ENCODE results near the gene DMD.

DMD gene

DNA sequence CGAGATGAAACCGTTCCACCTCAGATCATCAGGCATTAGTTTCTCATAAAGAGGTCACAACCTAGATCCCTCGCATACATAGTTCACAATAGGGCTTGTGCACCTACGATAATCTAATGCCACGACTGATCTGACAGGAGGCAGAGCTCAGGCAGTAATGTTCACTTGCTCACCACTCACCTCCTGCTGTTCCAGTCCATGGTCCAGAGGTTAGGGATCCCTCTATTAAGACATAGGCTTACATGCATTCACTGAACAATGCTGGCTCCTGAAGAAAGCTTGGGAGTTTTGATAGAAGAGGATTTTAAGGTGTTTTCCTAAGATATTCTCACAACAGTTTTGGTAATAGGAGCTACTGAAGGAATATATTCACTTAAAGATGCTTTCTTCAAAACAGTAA, 1903.4 kb downstream of the DMD start:
- Histone ChIP-seq H3K36me3 (ENCODE audit: control insufficient read depth in 2 of 2, insufficient read depth in 2 of 2, low read length in 2 of 2) (no peaks in the 10 kb centered on the region), H3K4me1 (ENCODE audit: control insufficient read depth, insufficient read depth, low read length) (no peaks in the 10 kb centered on the region), H3K9ac (ENCODE audit: low read length in 2 of 2) (no peak overlapping the region), H3K9me3 (ENCODE audit: control insufficient read depth in 2 of 2, low read length in 2 of 2) (no peaks in the 10 kb centered on the region), H3K27me3 (ENCODE audit: control insufficient read depth in 1 of 2, insufficient read depth in 2 of 2, low read length in 2 of 2) (no peaks in the 10 kb centered on the region), H3K4me3 (ENCODE audit: low read length in 2 of 2) (no peak overlapping the region), H3K27ac (ENCODE audit: low read length) (no peak overlapping the region)

DNA sequence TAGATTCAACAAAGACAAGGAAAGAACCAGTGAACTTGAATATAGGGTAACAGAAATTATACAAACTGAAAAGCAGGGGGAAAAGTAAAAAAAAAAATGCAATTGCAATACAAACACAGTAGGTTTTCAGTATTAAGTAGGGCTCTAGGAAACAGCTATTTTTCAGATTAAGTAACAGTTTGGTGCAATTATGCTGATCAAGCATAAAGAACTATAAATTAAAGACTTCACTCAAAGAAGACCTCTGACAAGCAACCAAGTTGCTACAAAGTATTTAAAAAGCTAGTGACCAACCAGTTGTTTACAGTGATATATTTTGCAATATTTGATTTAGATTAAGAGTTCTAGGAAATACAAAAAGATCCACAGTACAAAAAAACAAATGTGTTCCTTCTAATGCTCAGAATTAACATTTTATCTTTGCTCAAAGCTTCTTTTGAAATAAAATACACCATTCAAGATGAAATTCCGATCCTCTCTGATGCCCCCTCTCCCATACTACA, 1908.7 kb downstream of the DMD start:
- H3K9me3 ChIP-seq (ENCODE audit: control insufficient read depth in 2 of 2, low read length in 2 of 2) = peaks cover 0 to 6% of the 10 kb centered on the region in 2 donors
- H3K27me3 ChIP-seq (ENCODE audit: control insufficient read depth in 1 of 2, insufficient read depth in 2 of 2, low read length in 2 of 2) = no peaks in the 10 kb centered on the region

DNA sequence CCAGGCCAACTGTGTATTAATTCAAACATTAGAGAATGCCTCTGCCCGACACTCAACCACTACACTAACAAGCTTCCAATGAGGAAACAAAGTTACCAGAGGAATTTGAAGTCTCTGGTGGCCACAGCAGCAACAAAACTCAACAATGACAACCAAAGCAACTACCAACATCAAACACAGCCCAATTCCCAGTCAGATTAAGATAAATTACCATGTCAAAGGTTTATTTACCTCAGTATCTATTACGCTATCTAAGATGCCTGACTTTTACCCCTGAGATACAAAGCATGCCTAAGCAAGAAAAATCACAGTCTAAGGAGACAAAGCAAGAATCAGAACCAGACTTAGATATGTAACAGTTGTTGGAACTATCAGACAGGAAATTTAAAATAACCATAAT, 1909.4 kb downstream of the DMD start:
- Histone ChIP-seq H3K4me1 (ENCODE audit: control insufficient read depth, insufficient read depth, low read length) (no peaks in the 10 kb centered on the region), H3K27ac (ENCODE audit: low read length) (no peak overlapping the region), H3K36me3 (ENCODE audit: control insufficient read depth in 2 of 2, insufficient read depth in 2 of 2, low read length in 2 of 2) (no peaks in the 10 kb centered on the region), H3K27me3 (ENCODE audit: control insufficient read depth in 1 of 2, insufficient read depth in 2 of 2, low read length in 2 of 2) (no peaks in the 10 kb centered on the region), H3K9ac (ENCODE audit: low read length in 2 of 2) (no peak overlapping the region), H3K9me3 (ENCODE audit: control insufficient read depth in 2 of 2, low read length in 2 of 2) (peaks cover 0 to 6% of the 10 kb centered on the region in 2 donors), H3K4me3 (ENCODE audit: low read length in 2 of 2) (no peak overlapping the region)

More for the DNA sequence above, 1908.7 kb downstream of the DMD start:
- Histone ChIP-seq H3K4me3 (ENCODE audit: low read length in 2 of 2) (no peak overlapping the region), H3K9ac (ENCODE audit: low read length in 2 of 2) (no peak overlapping the region), H3K27ac (ENCODE audit: low read length) (no peak overlapping the region), H3K36me3 (ENCODE audit: control insufficient read depth in 2 of 2, insufficient read depth in 2 of 2, low read length in 2 of 2) (no peaks in the 10 kb centered on the region), H3K4me1 (ENCODE audit: control insufficient read depth, insufficient read depth, low read length) (no peaks in the 10 kb centered on the region)

DNA sequence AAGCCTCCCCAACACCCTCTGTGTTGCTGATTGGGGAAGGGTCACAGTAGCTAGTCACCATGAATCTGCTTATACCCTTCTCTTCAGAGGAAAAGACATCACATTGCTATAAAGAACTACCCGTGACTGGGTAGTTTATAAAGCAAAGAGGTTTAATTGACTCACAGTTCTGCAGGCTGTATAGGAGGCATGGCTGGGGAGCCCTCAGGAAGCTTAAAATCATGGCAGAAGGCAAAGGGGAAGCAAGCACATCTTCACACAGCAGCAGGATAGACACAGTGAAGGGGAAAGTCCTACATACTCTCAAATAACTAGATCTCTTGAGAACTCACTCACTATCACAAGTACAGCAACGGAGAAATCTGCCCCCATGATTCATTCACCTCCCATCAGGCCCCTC, 1910.1 kb downstream of the DMD start:
- H3K36me3 ChIP-seq (ENCODE audit: control insufficient read depth in 2 of 2, insufficient read depth in 2 of 2, low read length in 2 of 2) = no peaks in the 10 kb centered on the region
- peaks cover 0 to 6% of the 10 kb centered on the region in 2 donors for H3K9me3 ChIP-seq (ENCODE audit: control insufficient read depth in 2 of 2, low read length in 2 of 2)
- no peaks in the 10 kb centered on the region for H3K27me3 ChIP-seq (ENCODE audit: control insufficient read depth in 1 of 2, insufficient read depth in 2 of 2, low read length in 2 of 2)
- H3K4me1 ChIP-seq (ENCODE audit: control insufficient read depth, insufficient read depth, low read length) = no peaks in the 10 kb centered on the region
- H3K27ac ChIP-seq (ENCODE audit: low read length) = no peak overlapping the region
- H3K9ac ChIP-seq (ENCODE audit: low read length in 2 of 2) = no peak overlapping the region
- H3K4me3 ChIP-seq (ENCODE audit: low read length in 2 of 2) = no peak overlapping the region

DNA sequence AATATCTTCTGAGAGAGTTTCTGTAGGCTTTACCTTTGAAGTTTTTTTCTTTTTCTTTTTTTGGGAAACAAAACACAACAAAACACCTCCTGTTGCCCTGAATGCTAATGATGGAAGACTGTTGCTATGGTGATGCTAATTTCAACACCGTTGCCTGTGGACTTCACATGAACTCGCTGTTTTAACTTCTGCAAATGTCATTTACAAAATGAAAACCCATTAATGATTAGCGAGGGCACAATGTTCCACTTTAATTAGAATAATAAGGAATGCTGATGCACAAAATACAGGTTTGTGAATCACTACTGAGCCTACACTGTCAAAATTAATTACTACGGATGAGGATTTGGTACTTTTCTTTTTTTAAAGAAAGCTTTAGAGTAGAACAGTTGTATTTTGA, 1912.4 kb downstream of the DMD start:
- H3K4me3 ChIP-seq (ENCODE audit: low read length in 2 of 2) = no peak overlapping the region
- H3K4me1 ChIP-seq (ENCODE audit: control insufficient read depth, insufficient read depth, low read length) = no peaks in the 10 kb centered on the region
- no peaks in the 10 kb centered on the region for H3K36me3 ChIP-seq (ENCODE audit: control insufficient read depth in 2 of 2, insufficient read depth in 2 of 2, low read length in 2 of 2)
- H3K27ac ChIP-seq (ENCODE audit: low read length) = no peak overlapping the region
- H3K9me3 ChIP-seq (ENCODE audit: control insufficient read depth in 2 of 2, low read length in 2 of 2) = peaks cover 0 to 6% of the 10 kb centered on the region in 2 donors
- no peak overlapping the region for H3K9ac ChIP-seq (ENCODE audit: low read length in 2 of 2)
- H3K27me3 ChIP-seq (ENCODE audit: control insufficient read depth in 1 of 2, insufficient read depth in 2 of 2, low read length in 2 of 2) = no peaks in the 10 kb centered on the region

DNA sequence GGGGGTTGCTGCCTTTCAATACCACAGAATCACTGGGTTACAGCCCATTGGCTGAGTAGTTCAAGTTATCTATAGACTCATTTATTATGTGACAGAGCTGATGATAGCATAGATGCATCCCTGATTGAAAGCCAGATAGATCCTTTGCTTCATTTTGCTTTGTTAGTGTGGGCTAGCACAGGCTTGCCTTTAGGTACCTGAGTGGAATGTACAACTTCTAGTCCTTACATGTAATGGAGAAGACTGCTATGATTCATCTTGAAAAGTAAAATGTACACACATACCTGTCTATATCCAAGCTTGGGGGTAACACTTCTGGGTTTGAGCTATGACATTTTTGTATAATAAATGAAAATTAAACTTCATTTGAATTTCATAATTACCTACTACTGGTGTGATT, 1913.5 kb downstream of the DMD start:
- H3K27me3 ChIP-seq (ENCODE audit: control insufficient read depth in 1 of 2, insufficient read depth in 2 of 2, low read length in 2 of 2) = no peaks in the 10 kb centered on the region

DNA sequence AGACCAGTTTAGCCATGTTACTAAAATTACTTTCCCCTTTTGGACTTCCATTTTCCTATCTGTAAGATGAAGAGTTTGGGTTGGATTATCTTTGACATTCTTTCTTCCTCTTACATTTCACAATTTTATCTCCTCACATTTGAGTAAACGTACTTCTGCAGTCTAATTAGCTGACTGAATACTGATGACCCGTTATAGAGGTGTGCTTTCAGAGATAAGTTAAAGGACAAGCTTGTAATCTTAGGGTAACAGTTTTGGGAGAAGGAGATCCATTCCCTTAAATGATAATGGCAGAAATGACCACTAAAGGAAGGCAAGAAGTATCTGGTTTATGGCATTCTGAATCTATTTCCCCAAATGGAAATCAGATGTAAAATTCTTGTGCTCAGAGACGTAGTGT, 1916.9 kb downstream of the DMD start:
- H3K9me3 ChIP-seq (ENCODE audit: control insufficient read depth in 2 of 2, low read length in 2 of 2) = no peaks in the 10 kb centered on the region
- no peaks in the 10 kb centered on the region for H3K4me1 ChIP-seq (ENCODE audit: control insufficient read depth, insufficient read depth, low read length)
- no peak overlapping the region for H3K4me3 ChIP-seq (ENCODE audit: low read length in 2 of 2)
- no peaks in the 10 kb centered on the region for H3K27me3 ChIP-seq (ENCODE audit: control insufficient read depth in 1 of 2, insufficient read depth in 2 of 2, low read length in 2 of 2)
- H3K9ac ChIP-seq (ENCODE audit: low read length in 2 of 2) = no peak overlapping the region
- no peak overlapping the region for H3K27ac ChIP-seq (ENCODE audit: low read length)
- H3K36me3 ChIP-seq (ENCODE audit: control insufficient read depth in 2 of 2, insufficient read depth in 2 of 2, low read length in 2 of 2) = no peaks in the 10 kb centered on the region

More for the DNA sequence above, 1913.5 kb downstream of the DMD start:
- Histone ChIP-seq H3K4me1 (ENCODE audit: control insufficient read depth, insufficient read depth, low read length) (no peaks in the 10 kb centered on the region), H3K27ac (ENCODE audit: low read length) (no peak overlapping the region), H3K9ac (ENCODE audit: low read length in 2 of 2) (no peak overlapping the region), H3K36me3 (ENCODE audit: control insufficient read depth in 2 of 2, insufficient read depth in 2 of 2, low read length in 2 of 2) (no peaks in the 10 kb centered on the region), H3K4me3 (ENCODE audit: low read length in 2 of 2) (no peak overlapping the region), H3K9me3 (ENCODE audit: control insufficient read depth in 2 of 2, low read length in 2 of 2) (peaks cover 0 to 6% of the 10 kb centered on the region in 2 donors)

DNA sequence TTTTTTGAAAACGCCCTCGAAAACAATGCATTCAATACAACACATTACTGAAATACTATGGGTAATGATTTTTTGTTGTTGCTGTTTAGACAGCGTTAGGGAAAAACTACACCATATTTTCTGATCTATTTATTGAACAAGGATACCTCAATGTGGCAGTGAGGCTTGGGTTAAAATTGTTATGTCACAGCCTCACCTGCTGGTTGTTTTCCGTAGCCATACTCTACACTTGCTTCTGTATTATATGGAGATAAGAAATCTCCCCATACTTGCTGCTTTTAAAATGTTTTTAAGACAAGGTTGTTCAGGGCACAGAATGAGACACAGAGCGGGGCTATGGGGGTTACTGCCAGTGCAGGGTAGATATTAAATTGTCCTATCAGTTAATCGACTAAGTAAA, 1917.9 kb downstream of the DMD start:
- Histone ChIP-seq H3K9me3 (ENCODE audit: control insufficient read depth in 2 of 2, low read length in 2 of 2) (no peaks in the 10 kb centered on the region), H3K9ac (ENCODE audit: low read length in 2 of 2) (no peak overlapping the region), H3K27ac (ENCODE audit: low read length) (no peak overlapping the region), H3K4me3 (ENCODE audit: low read length in 2 of 2) (no peak overlapping the region), H3K4me1 (ENCODE audit: control insufficient read depth, insufficient read depth, low read length) (no peaks in the 10 kb centered on the region), H3K36me3 (ENCODE audit: control insufficient read depth in 2 of 2, insufficient read depth in 2 of 2, low read length in 2 of 2) (no peaks in the 10 kb centered on the region), H3K27me3 (ENCODE audit: control insufficient read depth in 1 of 2, insufficient read depth in 2 of 2, low read length in 2 of 2) (no peaks in the 10 kb centered on the region)

DNA sequence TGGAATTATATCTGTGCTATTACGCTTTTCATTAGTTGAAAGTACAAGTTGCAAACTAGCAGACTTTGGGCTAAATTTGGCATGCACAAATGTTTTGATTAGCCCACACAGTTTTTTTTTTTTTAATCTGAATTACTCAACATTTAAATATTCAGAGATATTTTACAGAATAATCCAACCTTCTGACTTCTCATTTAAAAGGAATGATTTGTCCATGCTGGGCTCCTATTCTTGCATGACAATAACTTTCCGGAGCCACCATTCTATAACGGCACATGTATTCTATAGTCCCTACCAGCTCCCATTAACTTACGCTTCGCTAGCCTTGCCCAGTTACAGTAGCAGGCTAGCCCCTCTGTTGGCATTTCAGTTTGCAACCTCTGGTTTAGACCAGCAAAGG, 1920.2 kb downstream of the DMD start:
- no peak overlapping the region for H3K4me3 ChIP-seq (ENCODE audit: low read length in 2 of 2)
- no peak overlapping the region for H3K9ac ChIP-seq (ENCODE audit: low read length in 2 of 2)
- no peaks in the 10 kb centered on the region for H3K4me1 ChIP-seq (ENCODE audit: control insufficient read depth, insufficient read depth, low read length)
- no peaks in the 10 kb centered on the region for H3K27me3 ChIP-seq (ENCODE audit: control insufficient read depth in 1 of 2, insufficient read depth in 2 of 2, low read length in 2 of 2)
- H3K36me3 ChIP-seq (ENCODE audit: control insufficient read depth in 2 of 2, insufficient read depth in 2 of 2, low read length in 2 of 2) = no peaks in the 10 kb centered on the region
- H3K9me3 ChIP-seq (ENCODE audit: control insufficient read depth in 2 of 2, low read length in 2 of 2) = no peaks in the 10 kb centered on the region
- H3K27ac ChIP-seq (ENCODE audit: low read length) = no peak overlapping the region

DNA sequence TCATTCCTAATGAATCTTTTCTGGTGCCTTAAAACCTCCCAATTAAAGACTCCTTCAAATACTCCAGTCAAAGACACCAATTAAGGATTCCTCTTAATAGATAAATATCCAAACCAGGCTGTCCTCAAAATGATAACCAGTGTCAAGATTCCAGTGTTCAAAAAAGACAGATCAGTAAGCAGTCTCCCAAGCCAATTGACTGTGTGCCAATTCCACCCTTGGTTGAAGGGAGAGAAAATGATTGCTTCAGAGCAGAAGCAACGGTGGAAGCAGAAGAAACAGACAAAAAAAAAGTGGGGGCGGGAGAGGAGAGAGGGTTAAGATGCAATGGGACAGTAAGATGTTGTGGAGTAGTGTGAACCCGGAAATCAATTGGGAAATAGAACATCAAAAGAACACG, 1923.5 kb downstream of the DMD start:
- H3K36me3 ChIP-seq (ENCODE audit: control insufficient read depth in 2 of 2, insufficient read depth in 2 of 2, low read length in 2 of 2) = no peaks in the 10 kb centered on the region
- H3K9ac ChIP-seq (ENCODE audit: low read length in 2 of 2) = no peak overlapping the region
- no peak overlapping the region for H3K4me3 ChIP-seq (ENCODE audit: low read length in 2 of 2)
- no peaks in the 10 kb centered on the region for H3K9me3 ChIP-seq (ENCODE audit: control insufficient read depth in 2 of 2, low read length in 2 of 2)
- H3K27me3 ChIP-seq (ENCODE audit: control insufficient read depth in 1 of 2, insufficient read depth in 2 of 2, low read length in 2 of 2) = no peaks in the 10 kb centered on the region
- no peaks in the 10 kb centered on the region for H3K4me1 ChIP-seq (ENCODE audit: control insufficient read depth, insufficient read depth, low read length)
- no peak overlapping the region for H3K27ac ChIP-seq (ENCODE audit: low read length)

DNA sequence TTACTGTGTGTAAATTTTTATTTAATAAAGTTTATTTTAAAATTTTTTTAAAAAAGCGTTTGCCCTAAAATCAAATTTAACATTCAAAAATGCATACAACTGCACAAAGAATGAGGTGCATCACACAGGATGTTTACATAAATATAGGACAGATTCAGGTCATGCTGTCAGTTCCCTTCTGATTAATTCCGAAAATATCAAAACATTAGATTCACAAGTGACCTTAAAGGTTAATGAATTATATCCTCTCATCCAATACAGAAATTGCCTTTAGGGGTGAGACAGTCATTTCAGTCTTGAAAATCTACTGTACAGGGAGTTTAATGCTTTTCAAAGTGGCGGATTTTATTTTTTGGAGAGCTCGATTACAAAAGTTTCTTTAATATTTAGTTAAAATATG, 1930.8 kb downstream of the DMD start:
- Histone ChIP-seq H3K9me3 (ENCODE audit: control insufficient read depth in 2 of 2, low read length in 2 of 2) (no peaks in the 10 kb centered on the region), H3K4me1 (ENCODE audit: control insufficient read depth, insufficient read depth, low read length) (no peaks in the 10 kb centered on the region), H3K9ac (ENCODE audit: low read length in 2 of 2) (no peak overlapping the region), H3K27me3 (ENCODE audit: control insufficient read depth in 1 of 2, insufficient read depth in 2 of 2, low read length in 2 of 2) (no peaks in the 10 kb centered on the region), H3K36me3 (ENCODE audit: control insufficient read depth in 2 of 2, insufficient read depth in 2 of 2, low read length in 2 of 2) (no peaks in the 10 kb centered on the region), H3K4me3 (ENCODE audit: low read length in 2 of 2) (no peak overlapping the region), H3K27ac (ENCODE audit: low read length) (no peak overlapping the region)

Measured in stomach smooth muscle (tissue), 2 donors.